Measurements from ENCODE around the gene OLFM2.

The OLFM2 gene

GRCh38 chr19:9836021-9836420 is 100.3 kb downstream of the OLFM2 start:
- TF ChIP-seq CTCF (IDR thresholded peaks at IDR 0.05; ENCODE audit: low read length, missing control alignments): no peak
- peak overlapping the region; percentile 78 for H3K4me3 ChIP-seq (replicated peaks; ENCODE audit: low read depth, low read length)
- DNase-seq (ENCODE audit: low read depth): peak; percentile 44

GRCh38 chr19:9835507-9835949 is 100.8 kb downstream of the OLFM2 start:
- DNase-seq (ENCODE audit: low read depth): no peak
- no peak for TF ChIP-seq CTCF (IDR thresholded peaks at IDR 0.05; ENCODE audit: low read length, missing control alignments)

GRCh38 chr19:9834726-9835506 is 101.4 kb downstream of the OLFM2 start, which contains the start of gene PIN1:
Gene PIN1, plus strand, starts transcription at chr19:9835318. Its CDS starts 27 bp downstream, at chr19:9835345.
- DNase-seq (ENCODE audit: low read depth): peak; percentile 98
- no peak for TF ChIP-seq CTCF (IDR thresholded peaks at IDR 0.05; ENCODE audit: low read length, missing control alignments)
- peak within 1 kb of the TSS; percentile 79 for H3K4me3 ChIP-seq (replicated peaks; ENCODE audit: low read depth, low read length)

More at GRCh38 chr19:9835507-9835949, 100.8 kb downstream of the OLFM2 start:
- peak overlapping the region; percentile 78 for H3K4me3 ChIP-seq (replicated peaks; ENCODE audit: low read depth, low read length)

- DNase-seq (ENCODE audit: low read depth): no peak
- peak overlapping the region; percentile 79 for H3K4me3 ChIP-seq (replicated peaks; ENCODE audit: low read depth, low read length)
- TF ChIP-seq CTCF (IDR thresholded peaks at IDR 0.05; ENCODE audit: low read length, missing control alignments): no peak
Measured at GRCh38 chr19:9834307-9834725, 102.0 kb downstream of the OLFM2 start.

- DNase-seq (ENCODE audit: low read depth): no peak
- TF ChIP-seq CTCF (IDR thresholded peaks at IDR 0.05; ENCODE audit: low read length, missing control alignments): no peak
- peak overlapping the region; percentile 95 for H3K4me3 ChIP-seq (replicated peaks; ENCODE audit: low read depth, low read length)
Measured at GRCh38 chr19:9828551-9829063, 107.7 kb downstream of the OLFM2 start.

- TF ChIP-seq CTCF (IDR thresholded peaks at IDR 0.05; ENCODE audit: low read length, missing control alignments): no peak
- H3K4me3 ChIP-seq (replicated peaks; ENCODE audit: low read depth, low read length): peak within 1 kb of the TSS; percentile 95
- peak; percentile 80 for DNase-seq (ENCODE audit: low read depth)
Measured at GRCh38 chr19:9827289-9828238, 108.8 kb downstream of the OLFM2 start, which contains the start of gene UBL5. Gene UBL5, plus strand, starts transcription at chr19:9827918. Its CDS starts 420 bp downstream, at chr19:9828338.

All from fibroblast of pulmonary artery (primary cell).